Lower lobe of right lung (tissue), 2 donors: ENCODE results near the gene SETDB2. TPM values are rescaled to one million over a fixed set of nuclear protein-coding genes. Genes with fewer than 3 reads are reported as not detected.

Experiments
- ATAC-seq, 2 donors: fragments of 200-7000 bp; cut with Tn5 transposase; one replicate each; pipeline ENCODE4 v1.9.1; 2020 to 2022; ENCODE audit warnings: mild to moderate bottlenecking in 2 of 2, moderate library complexity in 2 of 2
- DNase-seq: peaks from one replicate; pipeline ENCODE4 v3.0.0-alpha.2; 2020
- H3K27ac ChIP-seq: fragments of 200-600 bp; one replicate; pipeline ENCODE4 v1.8.0; 2022
- H3K27me3 ChIP-seq: fragments of 200-600 bp; one replicate; pipeline ENCODE4 v1.8.0; 2022; ENCODE audit warnings: low read depth
- H3K36me3 ChIP-seq: fragments of 200-600 bp; one replicate; pipeline ENCODE4 v1.8.0; 2022; ENCODE audit warnings: mild to moderate bottlenecking
- H3K4me1 ChIP-seq: fragments of 200-600 bp; one replicate; pipeline ENCODE4 v1.8.0; 2022
- H3K4me3 ChIP-seq: fragments of 200-600 bp; one replicate; pipeline ENCODE4 v1.8.0; 2022; ENCODE audit warnings: mild to moderate bottlenecking
- H3K9me3 ChIP-seq: fragments of 200-600 bp; one replicate; pipeline ENCODE4 v1.8.0; 2022
- CTCF ChIP-seq: fragments of 200-600 bp; IDR thresholded peaks from one replicate; pipeline ENCODE4 v1.8.0; 2022; ENCODE audit warnings: antibody characterized with exemption, mild to moderate bottlenecking
- intact Hi-C: fragments of 100-400 bp; cut with DNase I; formaldehyde crosslinking; loops from one replicate; pipeline ENCODE4 v1.11.0; 2022
- total RNA-seq: library from RNA; stranded (reverse); fragmentation: NEBNext Ultra II Directional; extraction: Animal tissue kit (Norgen Biotek cat#: 25700); gene quantifications from one replicate; pipeline ENCODE4 v1.2.1, GENCODE V29; 2021
- donor health status: DM: no; HTN: yes; CAD: no; lungs with severe emphysema.

The SETDB2 gene
- total RNA-seq, 1 donor from 2014 or later = 21.1 TPM

GRCh38 chr13:49524740-49525501, 80.8 kb downstream of the SETDB2 start:
- DNase-seq (peak; percentile 57), ATAC-seq (peak; percentile 87 to 92)
- H3K4me3 ChIP-seq = no peak overlapping the region
- peaks cover 95% of the 10 kb centered on the region for H3K36me3 ChIP-seq
- H3K27me3 ChIP-seq = no peaks in the 10 kb centered on the region
- intact Hi-C loops = no loop called here
- no peaks in the 10 kb centered on the region for H3K9me3 ChIP-seq
- no peaks in the 10 kb centered on the region for H3K4me1 ChIP-seq
- peak overlapping the region; percentile 61 for H3K27ac ChIP-seq
- no peak for TF ChIP-seq CTCF

- no peaks in the 10 kb centered on the region for H3K27me3 ChIP-seq
- H3K4me3 ChIP-seq = no peak overlapping the region
- H3K9me3 ChIP-seq = no peaks in the 10 kb centered on the region
- no peaks in the 10 kb centered on the region for H3K4me1 ChIP-seq
- TF ChIP-seq CTCF = no peak
- intact Hi-C loops = no loop called here
- ATAC-seq (no peak), DNase-seq (no peak)
- H3K27ac ChIP-seq = no peak overlapping the region
- peaks cover 73% of the 10 kb centered on the region for H3K36me3 ChIP-seq
Observed at GRCh38 chr13:49527123-49527522, 83.0 kb downstream of the SETDB2 start.

- Histone ChIP-seq H3K4me1 (no peaks in the 10 kb centered on the region), H3K4me3 (no peak overlapping the region), H3K27ac (no peak overlapping the region), H3K9me3 (no peaks in the 10 kb centered on the region), H3K36me3 (peaks cover 63% of the 10 kb centered on the region), H3K27me3 (no peaks in the 10 kb centered on the region)
- DNase-seq (no peak), ATAC-seq (no peak)
- intact Hi-C loops = no loop called here
- TF ChIP-seq CTCF = no peak
Observed at GRCh38 chr13:49528161-49528560, 84.1 kb downstream of the SETDB2 start.

- intact Hi-C loops = loop anchor here (5.0 kb wide), 1 partner anchor 87 kb away; no protein-coding TSS in a partner anchor
- Histone ChIP-seq H3K36me3 (peaks cover 58% of the 10 kb centered on the region), H3K9me3 (no peaks in the 10 kb centered on the region), H3K4me1 (no peaks in the 10 kb centered on the region), H3K4me3 (no peak overlapping the region), H3K27ac (no peak overlapping the region), H3K27me3 (no peaks in the 10 kb centered on the region)
- TF ChIP-seq CTCF = no peak
- ATAC-seq = peak in 1 of 2 donors; percentile 35
- DNase-seq = no peak
Observed at GRCh38 chr13:49530457-49530856, 86.4 kb downstream of the SETDB2 start.

GRCh38 chr13:49532593-49532992, 88.5 kb downstream of the SETDB2 start:
- Histone ChIP-seq H3K4me3 (no peak overlapping the region), H3K4me1 (no peaks in the 10 kb centered on the region), H3K27me3 (no peaks in the 10 kb centered on the region), H3K9me3 (no peaks in the 10 kb centered on the region), H3K36me3 (peaks cover 37% of the 10 kb centered on the region), H3K27ac (no peak overlapping the region)
- DNase-seq (no peak), ATAC-seq (no peak)
- intact Hi-C loops = loop anchor here (5.0 kb wide), 1 partner anchor 85 kb away; no protein-coding TSS in a partner anchor
- no peak for TF ChIP-seq CTCF
